ENCODE measurements around the gene EIF5A. TPM values are rescaled to one million over a fixed set of nuclear protein-coding genes. Genes with fewer than 3 reads are reported as not detected.

Gene EIF5A
- 319 and 545 TPM in 2 replicates for total RNA-seq
- 719 and 988 TPM in 2 replicates for polyA plus RNA-seq

DNA sequence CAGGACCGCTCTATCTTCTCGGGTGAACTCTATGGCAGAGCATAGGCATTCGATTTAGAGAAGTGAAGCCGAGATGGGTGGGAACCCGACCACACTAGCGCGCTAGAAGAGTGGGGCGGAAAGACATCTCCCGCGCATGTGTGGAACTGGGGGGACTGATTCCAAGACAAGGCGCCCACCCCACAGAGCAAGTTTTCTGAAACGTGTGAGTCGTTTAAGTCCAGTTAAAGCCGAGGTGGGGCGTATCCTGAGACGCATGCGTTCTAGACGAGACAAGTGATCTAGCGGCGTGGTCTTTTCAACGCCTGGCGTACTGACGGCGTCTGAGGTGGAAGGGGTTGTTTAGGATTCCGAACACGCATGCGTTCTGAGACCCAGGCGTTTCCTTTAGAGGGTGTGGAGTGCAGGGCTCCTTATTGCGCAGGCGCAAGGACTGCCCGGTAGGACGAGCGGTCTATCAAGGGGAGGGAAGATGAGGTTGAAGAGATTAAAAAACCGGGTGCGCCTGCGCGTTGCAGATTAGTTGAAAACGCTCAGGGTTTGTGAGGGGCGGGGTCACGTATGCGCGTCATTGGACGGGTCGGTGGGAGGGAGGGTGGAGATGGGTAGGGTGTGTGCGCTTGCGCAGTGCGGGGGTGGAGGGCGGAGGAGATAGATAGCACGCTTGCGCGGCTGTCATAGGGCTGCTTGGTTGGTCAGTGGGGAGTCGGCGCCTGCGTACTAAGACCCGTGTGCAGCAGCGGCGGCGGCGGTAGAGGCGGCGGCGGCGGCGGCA lies at the start of gene EIF5A:
TSS of gene EIF5A (plus strand) at position 718 of the 775 bp plus-strand sequence. CDS start 2,008 bp downstream, outside the sequence.
- Histone ChIP-seq H3K9me3 (ENCODE audit: low read depth) (no peaks in the 10 kb centered on the region), H3K4me3 (peak within 1 kb of the TSS; percentile 90), H3K4me1 (ENCODE audit: low read depth) (peaks cover 10% of the 10 kb centered on the region), H3K27me3 (no peaks in the 10 kb centered on the region), H3K27ac (peak within 1 kb of the TSS; percentile 99), H3K36me3 (peaks cover 19% of the 10 kb centered on the region)
- TF ChIP-seq, protein P1, sequence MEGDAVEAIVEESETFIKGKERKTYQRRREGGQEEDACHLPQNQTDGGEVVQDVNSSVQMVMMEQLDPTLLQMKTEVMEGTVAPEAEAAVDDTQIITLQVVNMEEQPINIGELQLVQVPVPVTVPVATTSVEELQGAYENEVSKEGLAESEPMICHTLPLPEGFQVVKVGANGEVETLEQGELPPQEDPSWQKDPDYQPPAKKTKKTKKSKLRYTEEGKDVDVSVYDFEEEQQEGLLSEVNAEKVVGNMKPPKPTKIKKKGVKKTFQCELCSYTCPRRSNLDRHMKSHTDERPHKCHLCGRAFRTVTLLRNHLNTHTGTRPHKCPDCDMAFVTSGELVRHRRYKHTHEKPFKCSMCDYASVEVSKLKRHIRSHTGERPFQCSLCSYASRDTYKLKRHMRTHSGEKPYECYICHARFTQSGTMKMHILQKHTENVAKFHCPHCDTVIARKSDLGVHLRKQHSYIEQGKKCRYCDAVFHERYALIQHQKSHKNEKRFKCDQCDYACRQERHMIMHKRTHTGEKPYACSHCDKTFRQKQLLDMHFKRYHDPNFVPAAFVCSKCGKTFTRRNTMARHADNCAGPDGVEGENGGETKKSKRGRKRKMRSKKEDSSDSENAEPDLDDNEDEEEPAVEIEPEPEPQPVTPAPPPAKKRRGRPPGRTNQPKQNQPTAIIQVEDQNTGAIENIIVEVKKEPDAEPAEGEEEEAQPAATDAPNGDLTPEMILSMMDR (IDR thresholded peaks at IDR 0.05; ENCODE audit: low read depth, low read length) = no peak
- DNase-seq (ENCODE audit: low read depth in 1 of 2, low spot score in 1 of 2) = peak; percentile 100

DNA sequence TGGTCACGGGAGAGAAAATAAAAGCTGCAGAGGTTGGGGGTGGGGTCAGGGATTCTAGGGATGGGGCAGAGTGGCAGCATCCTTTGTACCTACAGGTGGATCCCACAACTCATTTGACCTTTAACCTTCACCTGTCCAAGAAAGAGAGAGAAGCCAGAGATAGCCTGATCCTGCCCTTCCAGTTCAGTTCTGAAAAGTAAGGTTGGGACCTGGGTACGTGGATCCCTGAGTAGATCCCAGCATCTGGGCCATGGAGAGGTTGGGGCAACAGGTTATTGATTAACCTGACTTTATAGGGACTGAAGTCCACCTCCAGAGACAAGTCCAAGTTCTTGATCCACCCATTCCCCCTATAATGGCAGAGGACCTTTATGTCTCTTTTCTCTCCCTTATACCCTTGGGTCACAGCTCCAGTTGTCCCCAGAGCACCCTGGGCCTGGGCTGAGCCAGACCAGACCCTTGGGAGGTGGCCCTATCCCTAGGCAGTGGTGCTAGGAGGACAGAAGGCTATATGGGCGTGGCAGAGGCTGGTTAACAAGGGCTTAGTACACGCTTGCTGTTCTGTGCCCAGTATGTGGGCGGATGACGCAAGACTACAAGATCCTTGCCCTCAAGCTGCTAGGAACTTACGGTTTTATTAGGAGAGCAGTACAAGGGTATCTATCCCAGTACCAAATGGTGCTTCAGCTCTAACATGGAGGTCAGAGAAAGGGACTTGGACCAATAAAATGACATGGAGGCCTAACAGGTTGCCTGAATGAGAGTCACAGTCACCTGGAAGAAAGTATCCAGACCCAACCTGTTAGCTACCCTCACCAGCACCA lies 48.5 kb upstream of the EIF5A start:
- no peak overlapping the region for H3K4me3 ChIP-seq
- H3K27ac ChIP-seq = no peak overlapping the region
- H3K36me3 ChIP-seq = peaks cover 22% of the 10 kb centered on the region
- H3K4me1 ChIP-seq (ENCODE audit: low read depth) = peaks cover 5% of the 10 kb centered on the region
- H3K27me3 ChIP-seq = peaks cover 36% of the 10 kb centered on the region
- DNase-seq (ENCODE audit: low read depth in 1 of 2, low spot score in 1 of 2) = peak in 1 of 2 donors; percentile 63
- no peaks in the 10 kb centered on the region for H3K9me3 ChIP-seq (ENCODE audit: low read depth)
- TF ChIP-seq, protein P1 (IDR thresholded peaks at IDR 0.05; ENCODE audit: low read depth, low read length) = no peak

DNA sequence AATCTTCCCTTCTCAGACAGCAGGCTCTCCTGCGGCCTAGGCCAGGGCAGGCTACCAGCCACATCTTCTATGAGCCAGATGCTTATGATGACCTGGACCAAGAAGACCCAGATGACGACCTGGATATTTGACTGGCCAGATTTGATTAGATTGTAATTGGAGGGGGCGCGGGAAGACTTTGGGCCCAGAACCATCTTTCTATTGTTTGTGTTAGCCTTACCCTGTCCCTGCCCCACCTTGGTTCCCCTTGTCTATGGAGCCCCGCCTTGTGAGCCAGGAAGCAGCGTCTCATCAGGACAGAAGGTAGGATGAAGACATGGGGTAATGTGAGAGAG lies 47.9 kb upstream of the EIF5A start:
- H3K4me1 ChIP-seq (ENCODE audit: low read depth) = peaks cover 5% of the 10 kb centered on the region
- no peak overlapping the region for H3K4me3 ChIP-seq
- no peaks in the 10 kb centered on the region for H3K9me3 ChIP-seq (ENCODE audit: low read depth)
- DNase-seq (ENCODE audit: low read depth in 1 of 2, low spot score in 1 of 2) = no peak
- H3K36me3 ChIP-seq = peaks cover 18% of the 10 kb centered on the region
- TF ChIP-seq, protein P1 (IDR thresholded peaks at IDR 0.05; ENCODE audit: low read depth, low read length) = no peak
- peaks cover 41% of the 10 kb centered on the region for H3K27me3 ChIP-seq
- H3K27ac ChIP-seq = no peak overlapping the region

DNA sequence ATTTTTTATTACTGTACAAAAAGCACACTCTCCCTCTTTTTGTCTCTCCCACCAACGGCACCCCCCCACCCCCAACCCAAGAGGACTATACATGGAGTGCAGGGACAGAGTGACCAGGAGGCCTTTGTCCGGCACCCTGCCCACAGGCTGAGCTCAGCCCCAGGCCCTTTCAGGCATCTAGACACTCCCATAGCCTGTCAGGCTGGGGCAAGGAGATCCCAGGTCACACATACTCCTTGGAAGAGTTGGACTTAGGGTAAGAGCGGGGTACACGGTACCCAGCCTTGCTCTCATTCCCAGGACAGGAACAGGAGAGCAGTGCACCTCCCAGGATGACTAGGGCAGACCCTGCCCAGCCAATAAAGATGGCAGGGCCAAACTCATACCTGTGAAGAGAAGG lies 47.3 kb upstream of the EIF5A start:
- TF ChIP-seq, protein P1 (IDR thresholded peaks at IDR 0.05; ENCODE audit: low read depth, low read length) = no peak
- DNase-seq (ENCODE audit: low read depth in 1 of 2, low spot score in 1 of 2) = no peak
- Histone ChIP-seq H3K27ac (no peak overlapping the region), H3K36me3 (peaks cover 18% of the 10 kb centered on the region), H3K27me3 (peaks cover 44% of the 10 kb centered on the region), H3K9me3 (ENCODE audit: low read depth) (no peaks in the 10 kb centered on the region), H3K4me3 (no peak overlapping the region), H3K4me1 (ENCODE audit: low read depth) (peaks cover 5% of the 10 kb centered on the region)

DNA sequence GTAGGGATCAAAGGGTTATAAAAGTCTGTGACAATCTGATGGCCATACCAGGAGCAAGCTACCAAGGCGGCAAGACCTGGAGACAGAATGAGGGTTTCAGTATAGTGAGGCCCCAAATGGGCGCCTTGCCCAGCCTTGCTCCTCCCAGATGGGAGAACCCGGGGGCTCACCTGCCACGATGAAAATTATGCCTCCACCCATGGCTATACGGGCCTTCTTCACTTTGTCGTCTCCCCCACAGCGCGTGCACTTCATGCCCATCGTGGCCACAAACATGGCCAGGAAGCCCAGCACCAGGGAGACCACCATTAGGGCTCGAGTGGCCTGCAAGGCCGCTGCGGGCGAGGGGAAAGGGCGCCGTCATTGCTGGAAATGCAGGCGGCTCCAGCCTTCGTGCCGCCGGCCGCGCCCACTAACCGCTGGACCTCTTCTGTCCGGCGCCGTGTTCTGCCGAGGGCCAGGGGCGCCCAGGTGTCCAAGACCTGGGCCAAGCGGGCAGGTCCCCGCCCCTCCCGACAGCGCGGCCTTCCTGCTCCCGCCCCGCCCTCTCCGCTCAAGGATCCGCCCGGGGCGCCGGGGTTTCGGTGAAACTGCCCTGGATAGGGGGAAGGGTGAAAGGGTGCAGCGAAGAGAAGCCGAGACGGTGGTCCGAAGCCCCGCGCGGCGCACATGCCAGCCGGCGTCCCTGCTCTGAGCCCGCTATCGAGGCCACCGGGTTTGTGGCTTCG lies 46.6 kb upstream of the EIF5A start:
- Histone ChIP-seq H3K9me3 (ENCODE audit: low read depth) (no peaks in the 10 kb centered on the region), H3K4me3 (peak overlapping the region; percentile 25), H3K27me3 (peaks cover 44% of the 10 kb centered on the region), H3K27ac (no peak overlapping the region), H3K36me3 (peaks cover 15% of the 10 kb centered on the region), H3K4me1 (ENCODE audit: low read depth) (peaks cover 5% of the 10 kb centered on the region)
- peak in 1 of 2 donors; percentile 53 for DNase-seq (ENCODE audit: low read depth in 1 of 2, low spot score in 1 of 2)
- TF ChIP-seq, protein P1 (IDR thresholded peaks at IDR 0.05; ENCODE audit: low read depth, low read length) = no peak

All from cardiac muscle cell (in vitro differentiated cells and primary cell).